ENCODE data around the gene EVX1. TPM values are rescaled to one million over a fixed set of nuclear protein-coding genes. Genes with fewer than 3 reads are reported as not detected.

Gene EVX1
- total RNA-seq, 2 donors from 2014 or later, result not detected

DNA sequence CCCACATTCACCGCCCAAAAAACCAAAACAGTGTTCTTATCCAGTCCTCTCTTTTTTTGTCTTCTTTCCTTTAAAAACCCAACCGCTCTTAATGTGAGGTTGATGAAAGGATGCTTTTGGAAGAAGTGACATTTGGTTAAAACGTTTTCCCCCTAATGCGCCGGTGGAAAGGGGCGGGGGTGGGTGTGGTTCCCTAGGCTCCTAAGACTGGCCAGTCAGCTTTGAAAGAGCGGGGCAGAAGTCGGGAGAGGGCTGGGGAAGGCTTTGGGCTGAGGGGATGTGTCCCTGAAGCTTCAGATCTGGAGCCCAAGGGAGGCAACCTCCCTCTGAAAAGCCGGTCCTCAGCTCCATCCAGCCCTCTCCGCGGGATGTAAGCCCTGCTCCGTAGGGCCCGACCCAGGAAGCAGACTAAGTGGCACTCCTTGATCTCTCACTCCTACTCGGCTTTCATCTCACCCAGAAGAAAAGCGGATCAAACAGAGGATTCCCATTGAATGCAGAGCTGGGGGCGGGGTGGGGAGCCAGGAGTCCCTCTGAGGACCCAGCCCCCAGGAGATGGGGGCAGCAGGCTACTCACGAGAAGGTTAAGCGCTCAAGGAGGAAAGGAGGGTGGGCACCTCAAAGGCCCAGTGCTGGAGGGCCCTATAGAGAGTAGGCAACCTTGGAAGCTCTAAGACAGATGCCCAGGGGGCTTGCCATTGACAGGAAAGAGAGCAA lies 2.4 kb upstream of the EVX1 start:
- Histone ChIP-seq H3K9me3 (no peaks in the 10 kb centered on the region), H3K4me1 (peaks cover 0 to 47% of the 10 kb centered on the region in 2 donors), H3K27me3 (peaks cover 61 to 83% of the 10 kb centered on the region in 2 donors), H3K4me3 (peak overlapping the region in 1 of 2 donors; percentile 33), H3K27ac (no peak overlapping the region), H3K36me3 (no peaks in the 10 kb centered on the region)
- TF ChIP-seq, protein P1, sequence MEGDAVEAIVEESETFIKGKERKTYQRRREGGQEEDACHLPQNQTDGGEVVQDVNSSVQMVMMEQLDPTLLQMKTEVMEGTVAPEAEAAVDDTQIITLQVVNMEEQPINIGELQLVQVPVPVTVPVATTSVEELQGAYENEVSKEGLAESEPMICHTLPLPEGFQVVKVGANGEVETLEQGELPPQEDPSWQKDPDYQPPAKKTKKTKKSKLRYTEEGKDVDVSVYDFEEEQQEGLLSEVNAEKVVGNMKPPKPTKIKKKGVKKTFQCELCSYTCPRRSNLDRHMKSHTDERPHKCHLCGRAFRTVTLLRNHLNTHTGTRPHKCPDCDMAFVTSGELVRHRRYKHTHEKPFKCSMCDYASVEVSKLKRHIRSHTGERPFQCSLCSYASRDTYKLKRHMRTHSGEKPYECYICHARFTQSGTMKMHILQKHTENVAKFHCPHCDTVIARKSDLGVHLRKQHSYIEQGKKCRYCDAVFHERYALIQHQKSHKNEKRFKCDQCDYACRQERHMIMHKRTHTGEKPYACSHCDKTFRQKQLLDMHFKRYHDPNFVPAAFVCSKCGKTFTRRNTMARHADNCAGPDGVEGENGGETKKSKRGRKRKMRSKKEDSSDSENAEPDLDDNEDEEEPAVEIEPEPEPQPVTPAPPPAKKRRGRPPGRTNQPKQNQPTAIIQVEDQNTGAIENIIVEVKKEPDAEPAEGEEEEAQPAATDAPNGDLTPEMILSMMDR (IDR thresholded peaks at IDR 0.05), result no peak
- no peak for DNase-seq (ENCODE audit: low spot score)

DNA sequence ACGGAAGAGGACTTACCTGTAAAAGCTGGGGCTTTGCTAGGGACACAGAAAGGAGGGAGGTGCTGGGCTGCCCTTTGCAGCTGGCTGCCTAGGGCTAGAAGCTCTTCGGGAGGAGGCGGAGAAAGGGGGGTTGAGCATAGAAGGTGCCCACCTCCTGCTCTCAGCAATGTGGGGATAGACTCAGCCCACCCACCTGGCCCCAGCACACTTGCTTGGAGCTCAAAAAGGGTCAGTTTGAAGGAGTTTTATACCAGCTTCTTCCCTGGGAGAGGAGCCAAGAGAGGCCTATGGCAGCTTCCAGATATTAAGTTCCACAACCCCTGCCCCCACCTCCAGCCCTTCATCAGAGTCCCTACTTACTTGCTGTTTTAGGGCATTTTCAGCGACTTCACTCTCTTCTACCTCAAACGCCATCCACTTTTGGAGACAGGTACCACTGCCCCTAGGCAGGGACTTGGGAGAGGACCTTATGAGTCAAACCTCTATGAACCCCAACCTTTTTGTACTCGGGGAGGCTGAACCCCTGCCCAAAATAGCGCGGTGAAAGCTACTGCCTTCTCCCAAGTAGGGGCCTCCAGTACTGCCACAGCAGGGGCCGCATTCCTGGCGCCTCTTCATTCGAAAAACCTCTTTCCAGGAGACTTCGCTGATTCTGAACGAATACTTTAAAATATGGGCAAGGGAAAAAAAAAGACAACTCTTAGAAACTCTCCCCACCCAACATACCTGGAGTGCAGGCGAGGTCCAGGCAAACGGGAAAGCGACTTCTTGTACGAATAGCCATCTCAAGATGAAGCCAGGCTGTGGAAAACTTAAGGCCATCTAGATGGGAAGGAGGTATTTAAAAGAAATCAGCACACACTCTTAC lies 1.2 kb upstream of the EVX1 start:
- peaks cover 60 to 83% of the 10 kb centered on the region in 2 donors for H3K27me3 ChIP-seq
- H3K4me3 ChIP-seq, result no peak overlapping the region
- peaks cover 0 to 50% of the 10 kb centered on the region in 2 donors for H3K4me1 ChIP-seq
- no peaks in the 10 kb centered on the region for H3K36me3 ChIP-seq
- H3K9me3 ChIP-seq, result no peaks in the 10 kb centered on the region
- no peak overlapping the region for H3K27ac ChIP-seq
- DNase-seq (ENCODE audit: low spot score), result no peak
- TF ChIP-seq, protein P1 (IDR thresholded peaks at IDR 0.05), result no peak

- no peak for DNase-seq (ENCODE audit: low spot score)
- TF ChIP-seq, protein P1 (IDR thresholded peaks at IDR 0.05), result no peak
- H3K4me1 ChIP-seq, result peaks cover 0 to 52% of the 10 kb centered on the region in 2 donors
- no peaks in the 10 kb centered on the region for H3K36me3 ChIP-seq
- H3K9me3 ChIP-seq, result no peaks in the 10 kb centered on the region
- H3K4me3 ChIP-seq, result peak overlapping the region in 1 of 2 donors; percentile 10
- H3K27me3 ChIP-seq, result peaks cover 64 to 89% of the 10 kb centered on the region in 2 donors
- no peak overlapping the region for H3K27ac ChIP-seq
These were observed 448 bp upstream of the EVX1 start for GRCh38 chr7:27242154-27242553.

DNA sequence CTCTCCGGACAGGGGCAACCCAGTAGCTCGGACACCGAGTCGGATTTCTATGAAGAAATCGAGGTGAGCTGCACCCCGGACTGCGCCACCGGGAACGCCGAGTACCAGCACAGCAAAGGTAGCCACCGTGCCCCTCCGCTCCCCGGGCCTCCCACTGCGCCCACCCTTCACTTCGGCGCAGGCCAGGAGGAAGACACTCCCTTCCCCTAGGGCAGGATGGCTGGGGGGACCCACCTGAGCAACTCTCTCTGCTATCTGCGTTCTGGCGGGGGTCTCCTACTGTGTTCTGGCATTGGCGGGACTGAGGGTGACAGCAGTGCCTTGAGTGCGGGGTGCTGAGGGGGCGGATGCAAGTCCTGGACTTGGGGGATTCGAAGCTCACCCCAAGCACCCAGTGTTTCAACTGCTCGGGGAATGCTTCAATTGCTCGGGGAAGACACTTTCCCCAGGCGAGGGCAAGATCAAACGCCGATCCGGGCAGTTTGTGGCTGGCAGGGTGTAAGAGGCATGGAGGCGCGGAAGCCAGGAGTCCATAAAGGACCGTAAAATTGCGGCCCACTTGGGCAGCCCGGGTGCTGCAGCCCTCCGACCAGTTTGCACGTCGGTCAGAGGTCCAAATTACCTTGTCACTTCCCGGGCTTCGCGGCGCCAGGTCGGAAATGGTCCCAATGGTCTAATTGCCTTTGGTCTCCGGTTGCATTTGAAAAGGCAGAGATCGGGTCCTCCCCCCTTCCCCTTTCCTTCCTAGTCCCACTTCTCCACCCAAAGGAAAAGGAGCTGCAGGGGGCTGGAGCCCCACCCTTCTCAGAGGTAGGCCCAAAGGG lies 950 bp downstream of the EVX1 start:
- peaks cover 64 to 97% of the 10 kb centered on the region in 2 donors for H3K27me3 ChIP-seq
- H3K27ac ChIP-seq, result no peak overlapping the region
- DNase-seq (ENCODE audit: low spot score), result no peak
- H3K36me3 ChIP-seq, result no peaks in the 10 kb centered on the region
- H3K9me3 ChIP-seq, result no peaks in the 10 kb centered on the region
- peaks cover 0 to 52% of the 10 kb centered on the region in 2 donors for H3K4me1 ChIP-seq
- TF ChIP-seq, protein P1 (IDR thresholded peaks at IDR 0.05), result no peak
- peak overlapping the region in 1 of 2 donors; percentile 10 for H3K4me3 ChIP-seq

DNA sequence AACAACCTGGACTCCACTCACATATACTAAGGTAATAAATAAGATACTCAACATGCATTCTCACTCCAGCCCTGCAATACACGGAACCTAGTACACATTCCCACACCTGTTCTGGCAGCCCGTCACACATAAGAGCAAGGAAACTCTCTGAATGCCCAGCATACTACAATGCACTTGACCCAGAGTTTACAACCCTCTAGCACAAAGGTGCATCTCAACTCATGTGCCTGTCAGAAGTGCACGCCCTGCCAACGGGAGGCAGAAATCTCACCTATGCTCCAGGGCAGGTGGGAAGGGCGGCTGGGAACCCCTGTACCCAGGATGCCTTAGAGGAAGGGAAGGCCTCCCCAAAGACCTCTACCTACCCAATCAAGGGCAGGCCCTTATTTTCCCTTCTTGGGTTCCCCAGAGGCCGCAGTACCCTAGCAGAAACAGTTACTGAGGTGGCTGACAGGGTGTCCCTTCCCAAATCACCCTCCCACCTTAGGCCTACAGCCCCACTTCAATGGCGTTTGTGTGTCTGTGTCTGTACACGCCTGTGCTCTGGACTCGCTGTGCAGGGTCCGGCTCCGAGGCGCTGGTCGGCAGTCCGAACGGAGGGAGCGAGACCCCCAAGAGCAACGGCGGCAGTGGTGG lies 2.0 kb downstream of the EVX1 start:
- H3K27me3 ChIP-seq, result peaks cover 65 to 88% of the 10 kb centered on the region in 2 donors
- no peak overlapping the region for H3K27ac ChIP-seq
- no peaks in the 10 kb centered on the region for H3K36me3 ChIP-seq
- TF ChIP-seq, protein P1 (IDR thresholded peaks at IDR 0.05), result no peak
- H3K9me3 ChIP-seq, result no peaks in the 10 kb centered on the region
- H3K4me3 ChIP-seq, result no peak overlapping the region
- DNase-seq (ENCODE audit: low spot score), result no peak
- peaks cover 0 to 46% of the 10 kb centered on the region in 2 donors for H3K4me1 ChIP-seq

Data from right atrium auricular region (tissue), 2 donors.